ENCODE results near the gene RBM15. TPM values are rescaled to one million over a fixed set of nuclear protein-coding genes. Genes with fewer than 3 reads are reported as not detected.

The RBM15 gene
- total RNA-seq, 2 donors from 2014 or later: 21.4 to 25.9 TPM

- ATAC-seq (no peak), DNase-seq (no peak)
- H3K27me3 ChIP-seq: no peaks in the 10 kb centered on the region
- H3K27ac ChIP-seq: no peak overlapping the region
- no peaks in the 10 kb centered on the region for H3K36me3 ChIP-seq (replicated peaks in 1 of 2; ENCODE audit: insufficient read depth in 1 of 2, low read depth in 2 of 2)
- TF ChIP-seq POLR2A (IDR thresholded peaks at IDR 0.05): no peak
- TF ChIP-seq CTCF (IDR thresholded peaks at IDR 0.05): no peak
- H3K9me3 ChIP-seq: no peaks in the 10 kb centered on the region
- H3K4me3 ChIP-seq: no peak overlapping the region
- 50 to 61% methylated on average over 1 of the region's 1 CpG for WGBS, 2 donors
- peaks cover 30% of the 10 kb centered on the region for H3K4me1 ChIP-seq
- intact Hi-C loops (cut with DNase I): no loop called here
These were observed 16.1 kb downstream of the RBM15 start for GRCh38 chr1:110355321-110355720.

GRCh38 chr1:110356379-110356778, 17.2 kb downstream of the RBM15 start:
- Histone ChIP-seq H3K27me3 (no peaks in the 10 kb centered on the region), H3K4me3 (no peak overlapping the region), H3K36me3 (replicated peaks in 1 of 2; ENCODE audit: insufficient read depth in 1 of 2, low read depth in 2 of 2) (no peaks in the 10 kb centered on the region), H3K9me3 (no peaks in the 10 kb centered on the region), H3K4me1 (peaks cover 19% of the 10 kb centered on the region), H3K27ac (no peak overlapping the region)
- WGBS, 2 donors: 56 to 65% methylated on average over 2 of the region's 2 CpGs
- DNase-seq (no peak), ATAC-seq (peak; percentile 64)
- intact Hi-C loops (cut with DNase I): no loop called here
- no peak for TF ChIP-seq POLR2A (IDR thresholded peaks at IDR 0.05)

- DNase-seq (no peak), ATAC-seq (no peak)
- no peak overlapping the region for H3K27ac ChIP-seq
- TF ChIP-seq POLR2A (IDR thresholded peaks at IDR 0.05) (no peak), CTCF (IDR thresholded peaks at IDR 0.05) (no peak)
- no peaks in the 10 kb centered on the region for H3K9me3 ChIP-seq
- 86 to 100% methylated on average over 2 of the region's 2 CpGs for WGBS, 2 donors
- H3K4me3 ChIP-seq: no peak overlapping the region
- H3K36me3 ChIP-seq (replicated peaks in 1 of 2; ENCODE audit: insufficient read depth in 1 of 2, low read depth in 2 of 2): no peaks in the 10 kb centered on the region
- no peaks in the 10 kb centered on the region for H3K27me3 ChIP-seq
- intact Hi-C loops (cut with DNase I): no loop called here
- H3K4me1 ChIP-seq: peaks cover 16% of the 10 kb centered on the region
These were observed 21.3 kb downstream of the RBM15 start for GRCh38 chr1:110360431-110360830.

GRCh38 chr1:110361856-110362255, 22.7 kb downstream of the RBM15 start:
- Histone ChIP-seq H3K27ac (no peak overlapping the region), H3K4me1 (peaks cover 3% of the 10 kb centered on the region), H3K9me3 (no peaks in the 10 kb centered on the region), H3K36me3 (replicated peaks in 1 of 2; ENCODE audit: insufficient read depth in 1 of 2, low read depth in 2 of 2) (peaks cover 0 to 5% of the 10 kb centered on the region in 2 donors), H3K27me3 (no peaks in the 10 kb centered on the region), H3K4me3 (no peak overlapping the region)
- no peak for TF ChIP-seq POLR2A (IDR thresholded peaks at IDR 0.05)
- no peak for TF ChIP-seq CTCF (IDR thresholded peaks at IDR 0.05)
- 89 to 95% methylated on average over 1 of the region's 1 CpG for WGBS, 2 donors
- ATAC-seq (no peak), DNase-seq (no peak)
- intact Hi-C loops (cut with DNase I): no loop called here

- H3K4me1 ChIP-seq: no peaks in the 10 kb centered on the region
- WGBS, 2 donors: 93 to 94% methylated on average over 3 of the region's 3 CpGs
- no peak overlapping the region for H3K27ac ChIP-seq
- no peaks in the 10 kb centered on the region for H3K9me3 ChIP-seq
- no peak for ATAC-seq
- no peak for DNase-seq
- peaks cover 0 to 5% of the 10 kb centered on the region in 2 donors for H3K36me3 ChIP-seq (replicated peaks in 1 of 2; ENCODE audit: insufficient read depth in 1 of 2, low read depth in 2 of 2)
- intact Hi-C loops (cut with DNase I): no loop called here
- no peak for TF ChIP-seq CTCF (IDR thresholded peaks at IDR 0.05)
- TF ChIP-seq POLR2A (IDR thresholded peaks at IDR 0.05): no peak
- no peak overlapping the region for H3K4me3 ChIP-seq
- H3K27me3 ChIP-seq: no peaks in the 10 kb centered on the region
These were observed 25.0 kb downstream of the RBM15 start for GRCh38 chr1:110364221-110364620.
